ENCODE measurements around the gene FIGNL1. TPM values are rescaled to one million over a fixed set of nuclear protein-coding genes. Genes with fewer than 3 reads are reported as not detected.
"Not testable (repeated sequence)": the region's sequence is repeated elsewhere in the genome, so short reads cannot be mapped to it uniquely, and the experiment has no call there.

The FIGNL1 gene
- total RNA-seq, 2 experiments from 2014 or later: 10.4 to 11.5 TPM

DNA sequence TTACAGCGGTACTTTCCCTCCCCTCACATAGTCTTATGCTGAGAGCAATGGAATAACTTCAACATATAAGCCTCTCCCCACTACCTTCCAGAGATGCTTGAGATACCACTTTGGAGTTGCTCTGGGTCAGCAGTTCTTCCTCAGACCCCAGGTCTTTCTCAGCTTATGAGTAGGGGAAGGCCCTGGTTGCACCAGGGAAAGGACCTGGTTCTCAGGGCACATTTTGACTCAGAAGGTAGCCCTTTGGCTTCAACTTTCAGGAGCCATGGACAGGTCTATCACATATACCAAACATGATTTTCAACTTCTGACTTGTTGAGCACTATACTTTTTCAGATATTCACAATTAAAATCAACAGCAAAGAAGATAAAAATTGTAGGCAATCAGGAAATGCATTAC is 11.5 kb upstream of the FIGNL1 start:
- Histone ChIP-seq H3K4me1 (ENCODE audit: insufficient read depth, low read length) (no peaks in the 10 kb centered on the region), H3K27me3 (ENCODE audit: control insufficient read depth in 1 of 2, insufficient read depth in 2 of 2, low read length in 2 of 2) (no peaks in the 10 kb centered on the region), H3K36me3 (ENCODE audit: insufficient read depth, low read length) (no peaks in the 10 kb centered on the region), H3K4me3 (ENCODE audit: low read length) (no peak overlapping the region), H3K9me3 (ENCODE audit: control insufficient read depth in 1 of 2, insufficient read depth in 1 of 2, low read length in 2 of 2) (no peaks in the 10 kb centered on the region), H3K27ac (ENCODE audit: low read depth in 1 of 2, low read length in 2 of 2) (no peak overlapping the region)
- Mint-ChIP-seq H3K27me3 (no peaks in the 10 kb centered on the region), H3K36me3 (ENCODE audit: low read depth) (no peaks in the 10 kb centered on the region), H3K27ac (no peak overlapping the region), H3K4me1 (ENCODE audit: low read depth) (no peaks in the 10 kb centered on the region), H3K9me3 (no peaks in the 10 kb centered on the region), H3K4me3 (no peak overlapping the region)
- TF ChIP-seq, protein P1, sequence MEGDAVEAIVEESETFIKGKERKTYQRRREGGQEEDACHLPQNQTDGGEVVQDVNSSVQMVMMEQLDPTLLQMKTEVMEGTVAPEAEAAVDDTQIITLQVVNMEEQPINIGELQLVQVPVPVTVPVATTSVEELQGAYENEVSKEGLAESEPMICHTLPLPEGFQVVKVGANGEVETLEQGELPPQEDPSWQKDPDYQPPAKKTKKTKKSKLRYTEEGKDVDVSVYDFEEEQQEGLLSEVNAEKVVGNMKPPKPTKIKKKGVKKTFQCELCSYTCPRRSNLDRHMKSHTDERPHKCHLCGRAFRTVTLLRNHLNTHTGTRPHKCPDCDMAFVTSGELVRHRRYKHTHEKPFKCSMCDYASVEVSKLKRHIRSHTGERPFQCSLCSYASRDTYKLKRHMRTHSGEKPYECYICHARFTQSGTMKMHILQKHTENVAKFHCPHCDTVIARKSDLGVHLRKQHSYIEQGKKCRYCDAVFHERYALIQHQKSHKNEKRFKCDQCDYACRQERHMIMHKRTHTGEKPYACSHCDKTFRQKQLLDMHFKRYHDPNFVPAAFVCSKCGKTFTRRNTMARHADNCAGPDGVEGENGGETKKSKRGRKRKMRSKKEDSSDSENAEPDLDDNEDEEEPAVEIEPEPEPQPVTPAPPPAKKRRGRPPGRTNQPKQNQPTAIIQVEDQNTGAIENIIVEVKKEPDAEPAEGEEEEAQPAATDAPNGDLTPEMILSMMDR (IDR thresholded peaks at IDR 0.05): no peak
- ChIA-PET POLR2A (no interaction called here), CTCF (no interaction called here)
- intact Hi-C loops (cut with DNase I, micrococcal nuclease): no loop called here
- DNase-seq (no peak), ATAC-seq (ENCODE audit: poor library complexity) (no peak)

GRCh38 chr7:50459183-50459582 is 9.0 kb upstream of the FIGNL1 start:
- H3K9me3 Mint-ChIP-seq; CTCF ChIA-PET; H3K4me3 ChIP-seq (ENCODE audit: low read length); H3K36me3 Mint-ChIP-seq (ENCODE audit: low read depth); H3K4me1 ChIP-seq (ENCODE audit: insufficient read depth, low read length); POLR2A ChIA-PET; H3K27me3 ChIP-seq (ENCODE audit: control insufficient read depth in 1 of 2, insufficient read depth in 2 of 2, low read length in 2 of 2); H3K27ac ChIP-seq (ENCODE audit: low read depth in 1 of 2, low read length in 2 of 2); ATAC-seq (ENCODE audit: poor library complexity); H3K27ac Mint-ChIP-seq; H3K4me3 Mint-ChIP-seq; intact Hi-C loops (cut with DNase I, micrococcal nuclease); H3K9me3 ChIP-seq (ENCODE audit: control insufficient read depth in 1 of 2, insufficient read depth in 1 of 2, low read length in 2 of 2); DNase-seq; H3K27me3 Mint-ChIP-seq; H3K4me1 Mint-ChIP-seq (ENCODE audit: low read depth); H3K36me3 ChIP-seq (ENCODE audit: insufficient read depth, low read length): not testable (repeated sequence)

- H3K27ac ChIP-seq (ENCODE audit: low read depth in 1 of 2, low read length in 2 of 2); H3K36me3 ChIP-seq (ENCODE audit: insufficient read depth, low read length); DNase-seq; intact Hi-C loops (cut with DNase I, micrococcal nuclease); H3K9me3 ChIP-seq (ENCODE audit: control insufficient read depth in 1 of 2, insufficient read depth in 1 of 2, low read length in 2 of 2); POLR2A ChIA-PET; H3K36me3 Mint-ChIP-seq (ENCODE audit: low read depth); CTCF ChIA-PET; ATAC-seq (ENCODE audit: poor library complexity); H3K27me3 Mint-ChIP-seq; H3K4me3 Mint-ChIP-seq; H3K4me1 ChIP-seq (ENCODE audit: insufficient read depth, low read length); H3K27ac Mint-ChIP-seq; H3K9me3 Mint-ChIP-seq; H3K4me3 ChIP-seq (ENCODE audit: low read length); H3K27me3 ChIP-seq (ENCODE audit: control insufficient read depth in 1 of 2, insufficient read depth in 2 of 2, low read length in 2 of 2); H3K4me1 Mint-ChIP-seq (ENCODE audit: low read depth): not testable (repeated sequence)
These were observed 8.5 kb upstream of the FIGNL1 start for GRCh38 chr7:50458651-50459050.

GRCh38 chr7:50456371-50457123 is 6.4 kb upstream of the FIGNL1 start:
- Histone ChIP-seq H3K36me3 (ENCODE audit: insufficient read depth, low read length) (no peaks in the 10 kb centered on the region), H3K27ac (ENCODE audit: low read depth in 1 of 2, low read length in 2 of 2) (no peak overlapping the region), H3K4me1 (ENCODE audit: insufficient read depth, low read length) (no peaks in the 10 kb centered on the region), H3K27me3 (ENCODE audit: control insufficient read depth in 1 of 2, insufficient read depth in 2 of 2, low read length in 2 of 2) (no peaks in the 10 kb centered on the region), H3K4me3 (ENCODE audit: low read length) (no peak overlapping the region), H3K9me3 (ENCODE audit: control insufficient read depth in 1 of 2, insufficient read depth in 1 of 2, low read length in 2 of 2) (no peaks in the 10 kb centered on the region)
- Mint-ChIP-seq H3K4me3 (no peak overlapping the region), H3K27me3 (no peaks in the 10 kb centered on the region), H3K27ac (no peak overlapping the region), H3K4me1 (ENCODE audit: low read depth) (no peaks in the 10 kb centered on the region), H3K9me3 (no peaks in the 10 kb centered on the region), H3K36me3 (ENCODE audit: low read depth) (no peaks in the 10 kb centered on the region)
- TF ChIP-seq, protein P1 (IDR thresholded peaks at IDR 0.05): no peak
- CTCF ChIA-PET: no interaction called here
- intact Hi-C loops (cut with DNase I, micrococcal nuclease): no loop called here
- DNase-seq (no peak), ATAC-seq (ENCODE audit: poor library complexity) (no peak)
- POLR2A ChIA-PET: interaction anchor here (1.4 kb wide), 1 partner anchor 11 kb away, joined by 4 read pairs; no protein-coding TSS in a partner anchor
